ENCODE measurements around the gene TEKT2. TPM values are rescaled to one million over a fixed set of nuclear protein-coding genes. Genes with fewer than 3 reads are reported as not detected.

Gene TEKT2
- total RNA-seq, 1 experiment from 2014 or later = 0.20 TPM

GRCh38 chr1:36085126-36085525 lies 1.2 kb downstream of the TEKT2 start:
- no peaks in the 10 kb centered on the region for H3K27me3 ChIP-seq (ENCODE audit: insufficient read depth, low read length)
- H3K4me3 Mint-ChIP-seq = no peak overlapping the region; a peak in 1 of 5 replicates
- H2AFZ ChIP-seq (ENCODE audit: low read length) = no peak overlapping the region

More at GRCh38 chr1:36085126-36085525, 1.2 kb downstream of the TEKT2 start:
- no peak overlapping the region for H3K18ac ChIP-seq (ENCODE audit: insufficient read length, low read depth, low read length)
- H3K4me2 ChIP-seq (ENCODE audit: insufficient read depth, insufficient read length, low read length) = no peak overlapping the region
- WGBS (ENCODE audit: extremely low coverage, insufficient read length, low lambda C conversion rate) = no CpG with 5 or more reads among the region's 9 CpGs
- no peak overlapping the region for H3K56ac ChIP-seq (ENCODE audit: insufficient read length, low read depth, low read length)
- H3K36me3 Mint-ChIP-seq (ENCODE audit: insufficient read depth in 1 of 3, low read depth in 3 of 3) = peaks cover 2 to 7% (median 3%) of the 10 kb centered on the region in 3 experiments; a peak in 4 of 7 replicates
- no peak overlapping the region for H3K27ac Mint-ChIP-seq
- no peak overlapping the region for H2BK12ac ChIP-seq (ENCODE audit: insufficient read length, low read depth, low read length)
- no peaks in the 10 kb centered on the region for H4K20me1 ChIP-seq (ENCODE audit: control insufficient read depth, insufficient read depth, insufficient read length)
- no peaks in the 10 kb centered on the region for H3K9me3 ChIP-seq (ENCODE audit: control insufficient read depth, low read depth, low read length)
- H3K79me1 ChIP-seq (ENCODE audit: insufficient read depth, low read depth, low read length, poor library complexity, severe bottlenecking) = no peaks in the 10 kb centered on the region
- no peak overlapping the region for H3K23ac ChIP-seq (ENCODE audit: insufficient read length, low read depth, low read length)
- no peak overlapping the region for H4K91ac ChIP-seq (ENCODE audit: insufficient read length, low read depth, low read length)
- H3K4me1 ChIP-seq (ENCODE audit: insufficient read depth, low read length) = no peaks in the 10 kb centered on the region
- peaks cover 14% of the 10 kb centered on the region for H3K23me2 ChIP-seq (ENCODE audit: insufficient read length, low read depth, low read length, poor library complexity, severe bottlenecking)
- H3K9me3 Mint-ChIP-seq = no peaks in the 10 kb centered on the region; a peak in 1 of 5 replicates
- no peak overlapping the region for H3K14ac ChIP-seq (ENCODE audit: insufficient read depth, low read length)
- no peak overlapping the region for H3K4ac ChIP-seq (ENCODE audit: low read depth, low read length)
- H3K9ac ChIP-seq (ENCODE audit: extremely low read depth, insufficient read length, low read length) = no peak overlapping the region
- H2BK5ac ChIP-seq (ENCODE audit: insufficient read length, low read length) = no peak overlapping the region
- peaks cover 2% of the 10 kb centered on the region; the same call in 1 of the 2 replicates for H3K79me2 ChIP-seq (ENCODE audit: insufficient read depth, low read length)
- H4K5ac ChIP-seq (ENCODE audit: insufficient read length, low read depth, low read length) = no peak overlapping the region
- no peak overlapping the region for H3T11ph ChIP-seq (ENCODE audit: low read length)
- no peak overlapping the region for H2BK20ac ChIP-seq (ENCODE audit: low read depth, low read length, poor library complexity, severe bottlenecking)
- DNase-seq = no peak
- no peak overlapping the region for H2AK5ac ChIP-seq (ENCODE audit: insufficient read length, low read length)
- H3K4me1 Mint-ChIP-seq = peaks cover 21 to 30% of the 10 kb centered on the region in 2 experiments
- H4K8ac ChIP-seq (replicated peaks; ENCODE audit: insufficient read length, low read depth, low read length) = no peak overlapping the region
- no peak overlapping the region for H2BK120ac ChIP-seq (ENCODE audit: low read depth, low read length, poor library complexity, severe bottlenecking)
- no peak overlapping the region for H2BK15ac ChIP-seq (ENCODE audit: low read depth, low read length)
- TF ChIP-seq CTCF (conservative IDR thresholded peaks at IDR 0.05) = no peak
- peaks cover 14% of the 10 kb centered on the region for H3K27me3 Mint-ChIP-seq (ENCODE audit: low read depth)
- no peak overlapping the region for H3K27ac ChIP-seq (ENCODE audit: insufficient read length, low read depth, low read length)

Data from H9 (cell line).